A549 (cell line): Measurements from ENCODE around the gene UNC93A. TPM values are rescaled to one million over a fixed set of nuclear protein-coding genes. Genes with fewer than 3 reads are reported as not detected.
A peak's percentile ranks its signal among the peaks of the same experiment; 100 is the strongest.

Experiments used
- ATAC-seq, 2 experiments: fragments of 200-7000 bp in 1 of 2; fragments of >200 bp in 1 of 2; cut with Nextera tagmentation in 1 of 2; cut with Tn5 transposase in 1 of 2; 3 replicates each; pipeline versions ENCODE4 v1.8.0 to v1.9.1; 2018 to 2020; ENCODE audit warnings: mild to moderate bottlenecking in 1 of 2, moderate library complexity in 1 of 2
- CTCF ChIA-PET: fragments of 300-600 bp; sonication (Branson Sonifier 250); formaldehyde crosslinking; extraction: SDS; loops from one replicate; lab custom pipeline; 2021; ENCODE audit warnings: antibody characterized with exemption, inconsistent platforms; lab: Yijun Ruan, JAX
- POLR2A ChIA-PET: fragments of 350-600 bp; formaldehyde crosslinking; extraction: SDS; loops from one replicate; lab custom pipeline; 2021; ENCODE audit warnings: antibody characterized with exemption, inconsistent platforms; lab: Yijun Ruan, JAX
- DNase-seq, 2 experiments: peaks; one replicate each; pipeline versions ENCODE4 v3.0.0 to v3.0.0-alpha.2; 2011 to 2016; ENCODE audit warnings: low read depth in 1 of 2, low spot score in 1 of 2
- FAIRE-seq: peaks from 2 replicates; lab custom pipeline; 2011; peaks lifted over from hg19 to GRCh38; lab: Jason Lieb, UNC
- H3K27ac ChIP-seq, 2 experiments: fragments of >200 bp; sonication (Bioruptor Twin); formaldehyde crosslinking; 3 replicates each; pipeline ENCODE4 v1.5.1; 2016 to 2017
- H3K4me1 ChIP-seq: fragments of >200 bp; sonication (Bioruptor Twin); formaldehyde crosslinking; 3 replicates; pipeline ENCODE4 v1.6.1; 2016
- H3K4me2 ChIP-seq: fragments of >200 bp; sonication (Bioruptor Twin); formaldehyde crosslinking; 3 replicates; pipeline ENCODE4 v1.6.1; 2016
- H3K4me3 ChIP-seq: fragments of >200 bp; sonication (Bioruptor Twin); formaldehyde crosslinking; 3 replicates; pipeline ENCODE4 v1.5.1; 2016
- H3K9me3 ChIP-seq: fragments of >200 bp; sonication (Bioruptor Twin); formaldehyde crosslinking; 3 replicates; pipeline ENCODE4 v1.6.1; 2016
- ATOH8 ChIP-seq: fragments of 250-450 bp; sonication (Bioruptor Pico); IDR thresholded peaks from 2 replicates; pipeline ENCODE4 v1.5.0; 2020; ENCODE audit warnings: low read depth, mild to moderate bottlenecking, moderate library complexity
- BHLHE40 ChIP-seq: IDR thresholded peaks from 2 replicates; pipeline ENCODE4 v1.6.1; 2012; ENCODE audit warnings: low read depth, low read length, inconsistent platforms
- CEBPB ChIP-seq, 2 experiments: fragments of >200 bp in 1 of 2; sonication (Bioruptor Twin) in 1 of 2; formaldehyde crosslinking in 1 of 2; IDR thresholded peaks; 2 replicates each; pipeline ENCODE4 v1.6.1; 2012 to 2016
- CHD2 ChIP-seq: fragments of 150-350 bp; IDR thresholded peaks from 2 replicates; pipeline ENCODE4 v1.6.1; 2014; ENCODE audit warnings: low read length; ENCODE audit not compliant: partially characterized antibody
- E2F6 ChIP-seq: IDR thresholded peaks from 2 replicates; pipeline ENCODE4 v1.6.1; 2012; ENCODE audit warnings: low read depth, borderline replicate concordance
- EHF ChIP-seq: fragments of 250-450 bp; sonication (Bioruptor Pico); IDR thresholded peaks from 2 replicates; pipeline ENCODE4 v1.5.0; 2020; ENCODE audit warnings: mild to moderate bottlenecking
- FOSB ChIP-seq: fragments of 250-450 bp; sonication (Bioruptor Pico); IDR thresholded peaks from 2 replicates; pipeline ENCODE4 v1.5.0; 2020; ENCODE audit warnings: mild to moderate bottlenecking, moderate library complexity
- FOXS1 ChIP-seq: fragments of 250-450 bp; sonication (Bioruptor Pico); IDR thresholded peaks from 2 replicates; pipeline ENCODE4 v1.5.0; 2020; ENCODE audit warnings: mild to moderate bottlenecking, moderate library complexity
- HEYL ChIP-seq: fragments of 250-450 bp; sonication (Bioruptor Pico); IDR thresholded peaks from 2 replicates; pipeline ENCODE4 v1.8.0; 2021; ENCODE audit warnings: mild to moderate bottlenecking, moderate library complexity
- HOXB13 ChIP-seq: fragments of 250-450 bp; sonication (Bioruptor Pico); IDR thresholded peaks from 2 replicates; pipeline ENCODE4 v1.5.0; 2020; ENCODE audit warnings: low read depth, mild to moderate bottlenecking, moderate library complexity
- JUNB ChIP-seq: fragments of >200 bp; sonication (Bioruptor Twin); formaldehyde crosslinking; IDR thresholded peaks from 2 replicates; pipeline ENCODE4 v1.6.1; 2016
- MYC ChIP-seq: IDR thresholded peaks from 2 replicates; pipeline ENCODE4 v1.6.1; 2012; ENCODE audit warnings: mild to moderate bottlenecking, inconsistent platforms, low read length, improper control_type of control experiment, borderline replicate concordance
- NFE2L2 ChIP-seq: fragments of 150-350 bp; conservative IDR thresholded peaks from 2 replicates; pipeline ENCODE4 v1.6.1; 2014; ENCODE audit warnings: low read length
- POLR2AphosphoS2 ChIP-seq: conservative IDR thresholded peaks from 2 replicates; pipeline ENCODE4 v1.6.1; 2012; ENCODE audit warnings: low read length, improper control_type of control experiment, inconsistent platforms
- RARB ChIP-seq: fragments of 250-450 bp; sonication (Bioruptor Pico); IDR thresholded peaks from 2 replicates; pipeline ENCODE4 v1.8.0; 2021; ENCODE audit warnings: mild to moderate bottlenecking, moderate library complexity
- RFX5 ChIP-seq: fragments of 450-650 bp; IDR thresholded peaks from 2 replicates; pipeline ENCODE4 v1.7.1; 2014; ENCODE audit warnings: antibody characterized with exemption, mild to moderate bottlenecking, moderate library complexity
- RNF2 ChIP-seq: fragments of 200-600 bp; sonication (generic); IDR thresholded peaks from 2 replicates; pipeline ENCODE4 v1.6.1; 2016; ENCODE audit warnings: low read depth, mild to moderate bottlenecking, antibody characterized with exemption, moderate library complexity, borderline replicate concordance
- SMC3 ChIP-seq: fragments of >200 bp; sonication (Bioruptor Twin); formaldehyde crosslinking; IDR thresholded peaks from 3 replicates; pipeline ENCODE4 v1.6.1; 2018; ENCODE audit warnings: inconsistent platforms
- TFCP2L1 ChIP-seq: fragments of 250-450 bp; sonication (Bioruptor Pico); IDR thresholded peaks from 2 replicates; pipeline ENCODE4 v1.5.0; 2021; ENCODE audit warnings: mild to moderate bottlenecking
- TP53 ChIP-seq: fragments of 250-450 bp; sonication (Bioruptor Pico); IDR thresholded peaks from 2 replicates; pipeline ENCODE4 v1.5.0; 2021; ENCODE audit warnings: mild to moderate bottlenecking, moderate library complexity
- ZC3H11A ChIP-seq: fragments of 450-650 bp; IDR thresholded peaks from 2 replicates; pipeline ENCODE4 v1.6.1; 2014; ENCODE audit warnings: antibody characterized with exemption, mild to moderate bottlenecking
- ZFP36 ChIP-seq: fragments of 450-650 bp; IDR thresholded peaks from 2 replicates; pipeline ENCODE4 v1.6.1; 2014; ENCODE audit warnings: borderline replicate concordance; ENCODE audit not compliant: partially characterized antibody
- ZSCAN20 ChIP-seq: fragments of 250-450 bp; sonication (Bioruptor Pico); IDR thresholded peaks from 2 replicates; pipeline ENCODE4 v1.8.0; 2022; ENCODE audit warnings: mild to moderate bottlenecking, moderate library complexity
- WGBS: methylation state at CpG from one replicate; pipeline ENCODE4 v1.1.6; 2017; ENCODE audit errors: missing lambda C conversion rate; 5-methylcytosine and 5-hydroxymethylcytosine counted together
- polyA plus RNA-seq, 4 experiments: library from polyadenylated mRNA; depleted of rRNA in 3 of 4; stranded (reverse); fragments of >200 nt; fragmentation: RNase III in 1 of 4; extraction: RNeasy Plus Mini Kit Qiagen cat#74134 plus additional on column Dnase treatment in 1 of 4; gene quantifications; 2 replicates in 3 of 4; 3 replicates in 1 of 4; pipeline ENCODE4 v1.2.3, GENCODE V29; 2011 to 2017
- TF ChIP-seq, protein P1 (sequence below): fragments of >200 bp; sonication (Bioruptor Twin); formaldehyde crosslinking; IDR thresholded peaks from 3 replicates; pipeline ENCODE4 v1.6.1; 2016

UNC93A gene
- polyA plus RNA-seq, 2 of the 4 experiments (the other 2 are of a cell fraction): not detected

DNA sequence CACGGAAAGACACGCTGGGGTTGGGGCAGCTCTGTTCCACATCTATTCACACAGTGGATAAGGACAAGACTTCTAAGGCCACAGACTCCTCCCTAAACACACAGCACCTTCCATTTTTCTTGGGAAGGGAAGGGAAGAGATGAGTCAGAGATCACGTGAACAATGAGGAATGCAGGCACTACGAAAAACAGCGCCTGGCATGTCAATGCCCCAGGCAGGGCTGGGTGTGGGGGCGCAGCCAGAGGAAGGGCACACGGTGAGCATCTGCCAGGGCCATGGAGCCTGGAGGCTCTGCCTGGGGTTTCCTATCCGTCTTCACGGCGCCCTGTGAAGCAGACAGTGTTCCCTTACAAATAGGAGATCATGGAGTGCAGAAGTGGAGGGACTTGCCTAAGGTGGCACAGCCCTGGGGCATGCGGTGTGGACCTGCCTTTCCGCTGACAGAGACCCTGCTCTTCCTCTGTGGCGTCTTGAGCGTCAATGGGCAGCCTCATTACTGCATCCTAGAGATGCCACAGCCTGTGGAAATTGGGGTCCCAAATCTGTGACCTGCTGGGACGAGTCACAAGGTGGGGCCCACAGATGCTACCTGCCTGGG lies 15.4 kb downstream of the UNC93A start:
- FAIRE-seq: no peak
- ATAC-seq: peak in 1 of 2 experiments; percentile 30; a peak in 1 of 6 replicates
- Histone ChIP-seq H3K9me3 (no peaks in the 10 kb centered on the region), H3K4me2 (no peak overlapping the region), H3K4me3 (no peak overlapping the region), H3K27ac (no peak overlapping the region), H3K4me1 (peaks cover 6% of the 10 kb centered on the region; the same call in 1 of the 3 replicates)
- 62% methylated on average over 12 of the region's 15 CpGs for WGBS
- POLR2A ChIA-PET: no interaction called here
- TF ChIP-seq ZC3H11A (no peak), RFX5 (no peak), FOSB (CRISPR knock-in tag) (no peak), HOXB13 (CRISPR knock-in tag) (no peak), CEBPB (IDR thresholded peaks at IDR 0.05) (no peak), JUNB (no peak), NFE2L2 (no peak), RARB (no peak), EHF (CRISPR knock-in tag) (no peak), FOXS1 (CRISPR knock-in tag) (no peak), POLR2AphosphoS2 (no peak), MYC (no peak), BHLHE40 (no peak), TP53 (CRISPR knock-in tag) (no peak)
- peak; percentile 6 to 17 for DNase-seq
- CTCF ChIA-PET: no interaction called here

DNA sequence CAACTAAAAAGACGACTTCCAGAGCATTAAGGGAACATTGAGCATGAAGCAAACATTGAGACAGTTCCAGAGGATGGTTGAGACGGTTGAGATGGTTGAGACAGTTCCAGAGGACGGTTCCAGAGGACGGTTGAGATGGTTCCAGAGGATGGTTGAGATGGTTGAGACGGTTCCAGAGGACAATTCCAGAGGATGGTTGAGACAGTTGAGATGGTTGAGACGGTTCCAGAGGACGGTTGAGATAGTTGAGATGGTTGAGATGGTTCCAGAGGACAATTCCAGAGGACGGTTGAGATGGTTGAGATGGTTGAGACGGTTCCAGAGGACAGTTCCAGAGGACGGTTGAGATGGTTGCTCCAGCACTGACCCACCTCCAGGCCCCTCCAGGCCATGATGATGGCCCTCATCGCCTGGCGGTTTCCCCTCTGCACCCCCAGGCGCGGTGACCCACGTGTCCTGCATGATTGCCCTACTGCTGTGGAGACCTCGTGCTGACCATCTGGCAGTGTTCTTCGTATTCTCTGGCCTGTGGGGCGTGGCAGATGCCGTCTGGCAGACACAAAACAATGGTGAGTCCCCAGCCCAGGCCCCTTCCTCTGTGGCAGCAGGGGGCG lies 16.3 kb downstream of the UNC93A start:
- ChIA-PET CTCF (no interaction called here), POLR2A (no interaction called here)
- 73% methylated on average over 17 of the region's 20 CpGs for WGBS
- H3K4me1 ChIP-seq: peaks cover 6% of the 10 kb centered on the region; the same call in 1 of the 3 replicates
- TF ChIP-seq E2F6 (no peak), ATOH8 (CRISPR knock-in tag) (no peak), HEYL (CRISPR knock-in tag) (no peak), SMC3 (no peak), POLR2AphosphoS2 (no peak), JUNB (no peak), HOXB13 (CRISPR knock-in tag) (no peak), TFCP2L1 (CRISPR knock-in tag) (no peak), CHD2 (no peak), RARB (no peak), ZSCAN20 (CRISPR knock-in tag) (no peak), RNF2 (no peak), ZFP36 (no peak)
- TF ChIP-seq, protein P1, sequence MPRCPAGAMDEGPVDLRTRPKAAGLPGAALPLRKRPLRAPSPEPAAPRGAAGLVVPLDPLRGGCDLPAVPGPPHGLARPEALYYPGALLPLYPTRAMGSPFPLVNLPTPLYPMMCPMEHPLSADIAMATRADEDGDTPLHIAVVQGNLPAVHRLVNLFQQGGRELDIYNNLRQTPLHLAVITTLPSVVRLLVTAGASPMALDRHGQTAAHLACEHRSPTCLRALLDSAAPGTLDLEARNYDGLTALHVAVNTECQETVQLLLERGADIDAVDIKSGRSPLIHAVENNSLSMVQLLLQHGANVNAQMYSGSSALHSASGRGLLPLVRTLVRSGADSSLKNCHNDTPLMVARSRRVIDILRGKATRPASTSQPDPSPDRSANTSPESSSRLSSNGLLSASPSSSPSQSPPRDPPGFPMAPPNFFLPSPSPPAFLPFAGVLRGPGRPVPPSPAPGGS: no peak
- no peaks in the 10 kb centered on the region for H3K9me3 ChIP-seq
- no peak overlapping the region for H3K4me2 ChIP-seq
- FAIRE-seq: no peak
- no peak overlapping the region for H3K4me3 ChIP-seq
- no peak overlapping the region for H3K27ac ChIP-seq
- DNase-seq: no peak
- ATAC-seq: no peak
